OCI-LY3 (cell line): ENCODE results near the gene SLC30A4.

ENCODE experiments used
- CTCF ChIP-seq: fragments of 200-600, 300-600 bp; sonication (generic); IDR thresholded peaks from 2 replicates; pipeline ENCODE4 v1.5.1; 2014; ENCODE audit warnings: antibody characterized with exemption, low read length, low read depth
- EZH2phosphoT487 ChIP-seq: fragments of 200-600 bp; shearing (Covaris generic); IDR thresholded peaks from 2 replicates; pipeline ENCODE4 v1.6.1; 2018; ENCODE audit warnings: antibody characterized with exemption, mixed run types, low read depth

GRCh38 chr15:45431511-45431910 is 91.0 kb downstream of the SLC30A4 start:
- TF ChIP-seq CTCF = no peak
- TF ChIP-seq EZH2phosphoT487 = no peak
